Common myeloid progenitor, CD34-positive (primary cell): ENCODE results near the gene LRRC47.

Experiments
- CTCF ChIA-PET: fragments of 350-600 bp; sonication (Branson Sonifier 250); formaldehyde crosslinking; loops from one replicate; lab custom pipeline; 2021; ENCODE audit warnings: antibody characterized with exemption; lab: Charles Lee
- POLR2A ChIA-PET: fragments of 350-600 bp; sonication (Branson Sonifier 250); formaldehyde crosslinking; loops from one replicate; lab custom pipeline; 2021; ENCODE audit warnings: antibody characterized with exemption; lab: Charles Lee
- DNase-seq, 3 donors: peaks; one replicate each; pipeline versions ENCODE4 v3.0.0 to v3.0.0-alpha.2; 2013
- H3K27ac ChIP-seq, 2 experiments: 1 replicate in 1 of 2; 2 replicates in 1 of 2; pipeline ENCODE4 v1.7.0; 2013; ENCODE audit warnings: inconsistent platforms in 2 of 2, low read length in 2 of 2, mild to moderate bottlenecking in 2 of 2, low read depth in 1 of 2, moderate library complexity in 1 of 2; ENCODE audit not compliant: severe bottlenecking in 2 of 2, insufficient read depth in 1 of 2, poor library complexity in 1 of 2
- H3K27me3 ChIP-seq, 5 experiments: replicated peaks in 2 of 5; 1 replicate in 3 of 5; 2 replicates in 2 of 5; pipeline versions ENCODE4 v1.6.1 to v1.7.0; 2013; ENCODE audit warnings: low read length in 4 of 5, mild to moderate bottlenecking in 2 of 5, moderate library complexity in 2 of 5, inconsistent platforms in 1 of 5; ENCODE audit not compliant: insufficient read depth in 5 of 5, control insufficient read depth in 4 of 5
- H3K36me3 ChIP-seq, 4 experiments: 1 replicate in 2 of 4; 2 replicates in 2 of 4; pipeline versions ENCODE4 v1.6.1 to v1.7.0; 2013; ENCODE audit warnings: low read length in 3 of 4, control low read depth in 1 of 4, mild to moderate bottlenecking in 1 of 4; ENCODE audit not compliant: control insufficient read depth in 4 of 4, insufficient read depth in 4 of 4
- H3K4me1 ChIP-seq, 4 experiments: 1 replicate in 3 of 4; 2 replicates in 1 of 4; pipeline versions ENCODE4 v1.6.1 to v1.7.1; 2013; ENCODE audit warnings: low read length in 3 of 4, mild to moderate bottlenecking in 3 of 4, control low read depth in 1 of 4, inconsistent platforms in 1 of 4, moderate library complexity in 1 of 4; ENCODE audit not compliant: control insufficient read depth in 4 of 4, insufficient read depth in 4 of 4; ENCODE audit errors: control extremely low read depth in 1 of 4
- H3K4me3 ChIP-seq, 7 experiments: 1 replicate in 4 of 7; 2 replicates in 3 of 7; pipeline versions ENCODE4 v1.5.1 to v1.7.0; 2013; ENCODE audit warnings: mild to moderate bottlenecking in 7 of 7, low read length in 6 of 7, moderate library complexity in 6 of 7, inconsistent platforms in 2 of 7, low read depth in 2 of 7, control low read depth in 1 of 7; ENCODE audit not compliant: insufficient read depth in 4 of 7, control insufficient read depth in 1 of 7; ENCODE audit errors: extremely low read depth in 1 of 7
- H3K9me3 ChIP-seq, 5 experiments: 1 replicate in 4 of 5; 2 replicates in 1 of 5; pipeline versions ENCODE4 v1.6.1 to v1.7.1; 2013; ENCODE audit warnings: low read length in 4 of 5, mild to moderate bottlenecking in 2 of 5, inconsistent platforms in 1 of 5, low read depth in 1 of 5, moderate library complexity in 1 of 5; ENCODE audit not compliant: control insufficient read depth in 4 of 5, insufficient read depth in 2 of 5; ENCODE audit errors: control extremely low read depth in 1 of 5
- WGBS: methylation state at CpG from one replicate; pipeline ENCODE4 v1.1.5; 2013; ENCODE audit not compliant: insufficient coverage; 5-methylcytosine and 5-hydroxymethylcytosine counted together

LRRC47 gene

DNA sequence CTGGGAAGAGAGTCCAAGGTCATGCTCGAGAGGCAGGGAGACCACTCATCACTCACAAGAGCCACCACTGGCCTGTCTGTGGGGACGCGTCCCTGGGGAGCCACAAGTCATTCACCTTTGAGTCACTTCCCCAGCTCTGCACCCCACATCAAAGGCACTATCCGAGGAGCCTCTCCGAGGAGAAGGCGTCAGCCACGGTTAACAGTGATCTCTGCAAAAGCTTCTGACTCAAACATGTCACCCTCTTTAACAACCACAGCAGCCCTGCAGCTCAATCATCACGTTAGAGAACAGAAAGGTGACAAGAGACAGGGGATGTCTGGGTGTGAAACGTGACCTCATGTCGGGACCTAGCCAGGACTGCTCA lies 9.0 kb downstream of the LRRC47 start:
- no peaks in the 10 kb centered on the region for H3K9me3 ChIP-seq
- no peaks in the 10 kb centered on the region for H3K27me3 ChIP-seq
- peaks cover 0 to 87% (median 59%) of the 10 kb centered on the region in 4 experiments for H3K36me3 ChIP-seq
- H3K4me1 ChIP-seq: no peaks in the 10 kb centered on the region
- no peak for DNase-seq
- no peak overlapping the region for H3K27ac ChIP-seq
- no peak overlapping the region for H3K4me3 ChIP-seq
- WGBS: over 99% methylated on average over 8 of the region's 10 CpGs
- CTCF ChIA-PET: interaction anchor here (1.0 kb wide), 1 partner anchor 12 kb away, joined by 3 read pairs; no protein-coding TSS in a partner anchor
- POLR2A ChIA-PET: no interaction called here

DNA sequence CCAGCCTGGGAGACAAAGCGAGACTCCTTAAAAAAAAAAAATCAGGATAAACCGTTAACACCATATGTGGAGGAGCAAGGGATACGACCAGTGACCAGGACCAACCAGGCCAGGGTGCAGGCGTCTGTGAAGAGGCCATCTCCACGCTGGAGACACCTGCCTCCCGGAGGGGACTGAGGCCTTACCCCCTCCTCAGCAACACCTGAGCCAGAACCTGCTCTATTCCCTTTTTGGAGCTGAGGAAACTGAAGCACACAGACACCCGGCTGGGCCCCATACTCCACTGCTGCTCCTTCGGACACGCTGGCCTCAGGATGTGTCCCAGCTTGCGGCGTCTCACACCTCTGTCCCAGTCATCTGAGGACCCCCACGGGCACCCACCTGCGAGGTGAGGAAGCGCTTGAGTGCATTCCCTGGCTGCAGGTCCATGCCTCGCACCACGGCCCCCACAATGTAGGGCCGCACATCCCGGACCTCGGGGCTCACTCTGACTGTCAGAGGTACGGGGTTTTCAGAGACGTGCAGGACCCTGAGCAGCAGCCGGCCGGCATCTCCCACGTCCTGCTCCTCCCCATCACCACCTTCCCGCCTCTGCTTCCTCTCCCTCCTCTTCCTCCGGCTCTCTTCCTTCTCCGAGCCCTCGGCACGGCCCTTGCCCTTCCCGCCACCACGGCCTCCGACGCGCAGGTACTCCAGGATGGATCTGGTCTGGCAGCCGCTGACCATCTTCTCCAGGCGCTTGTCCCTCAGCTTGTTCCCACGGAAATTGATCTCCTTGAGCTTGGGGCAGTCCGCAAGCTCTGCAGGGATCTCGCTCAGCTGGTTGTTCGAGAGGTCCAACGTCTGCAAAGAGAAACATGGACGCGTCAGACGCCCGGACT lies 9.6 kb downstream of the LRRC47 start:
- no peaks in the 10 kb centered on the region for H3K4me1 ChIP-seq
- H3K36me3 ChIP-seq: peaks cover 0 to 87% (median 62%) of the 10 kb centered on the region in 4 experiments
- WGBS: 99% methylated on average over 43 of the region's 45 CpGs
- H3K4me3 ChIP-seq: no peak overlapping the region
- H3K27me3 ChIP-seq: no peaks in the 10 kb centered on the region
- no peak for DNase-seq
- ChIA-PET CTCF (interaction anchor here (1.0 kb wide), 1 partner anchor 11 kb away, joined by 3 read pairs; no protein-coding TSS in a partner anchor), POLR2A (no interaction called here)
- H3K9me3 ChIP-seq: no peaks in the 10 kb centered on the region
- H3K27ac ChIP-seq: no peak overlapping the region

DNA sequence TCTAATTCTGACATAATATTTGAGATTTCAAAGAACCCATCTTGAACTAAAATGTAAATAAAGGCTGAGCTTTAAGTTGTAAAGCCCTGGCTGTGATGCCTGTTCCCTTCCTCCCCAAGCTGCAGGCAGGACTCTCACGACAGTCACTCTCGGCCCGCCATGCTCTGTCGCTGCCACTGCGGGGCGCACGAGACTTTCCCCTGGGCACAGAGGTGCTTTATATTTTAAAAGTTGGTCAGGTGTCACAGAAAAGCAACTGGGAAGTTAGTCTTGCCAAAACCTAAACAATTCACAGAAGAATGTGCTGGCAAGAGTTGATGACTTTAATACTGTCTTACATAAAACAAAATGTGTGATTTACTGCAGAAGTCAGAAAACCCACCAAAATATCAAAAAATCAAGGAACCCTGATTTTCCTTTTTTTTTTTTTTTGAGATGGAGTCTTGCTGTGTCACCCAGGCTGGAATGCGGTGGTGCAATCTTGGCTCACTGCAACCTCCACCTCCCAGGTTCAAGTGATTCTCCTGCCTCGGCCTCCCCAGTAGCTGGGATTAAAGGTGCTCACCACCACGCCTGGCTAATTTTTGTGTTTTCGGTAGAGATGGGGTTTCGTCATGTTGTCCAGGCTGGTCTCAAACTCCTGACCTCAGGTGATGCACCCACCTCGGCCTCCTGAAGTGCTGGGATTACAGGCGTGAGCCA lies 10.7 kb downstream of the LRRC47 start:
- 97% methylated on average over 7 of the region's 14 CpGs for WGBS
- Histone ChIP-seq H3K9me3 (no peaks in the 10 kb centered on the region), H3K4me1 (no peaks in the 10 kb centered on the region), H3K4me3 (no peak overlapping the region), H3K27ac (no peak overlapping the region), H3K27me3 (no peaks in the 10 kb centered on the region), H3K36me3 (peaks cover 0 to 92% (median 68%) of the 10 kb centered on the region in 4 experiments)
- ChIA-PET CTCF (interaction anchor here (0.6 to 1.7 kb wide), 3 partner anchors 8 to 1887 kb away, joined by 3 to 6 read pairs (median 3); no protein-coding TSS in a partner anchor), POLR2A (no interaction called here)
- peak in 2 of 3 donors; percentile 24 to 27 for DNase-seq

DNA sequence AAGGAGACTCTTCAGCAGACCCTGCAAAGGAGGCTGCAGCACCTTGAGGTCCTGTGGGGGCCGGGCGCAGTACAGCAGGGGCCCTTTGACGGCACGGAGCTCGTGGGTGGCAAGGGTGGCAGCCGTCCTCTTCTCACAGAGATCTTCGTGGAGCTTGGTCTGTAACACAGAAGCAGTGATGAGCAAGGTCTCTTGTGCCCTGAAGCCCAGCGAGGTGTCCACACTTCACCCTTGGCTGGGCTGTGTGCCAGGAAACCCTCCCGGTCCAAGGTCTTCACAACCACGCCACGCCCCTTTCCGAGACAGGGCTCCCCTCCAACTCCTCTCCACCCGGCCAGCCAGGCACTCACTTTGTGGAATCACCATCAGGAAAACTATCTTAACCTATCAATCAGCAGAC lies 11.3 kb downstream of the LRRC47 start:
- POLR2A ChIA-PET: no interaction called here
- WGBS: 96% methylated on average over 12 of the region's 13 CpGs
- no peaks in the 10 kb centered on the region for H3K9me3 ChIP-seq
- H3K4me3 ChIP-seq: no peak overlapping the region
- CTCF ChIA-PET: interaction anchor here (0.6 to 1.7 kb wide), 3 partner anchors 9 to 1886 kb away, joined by 3 to 6 read pairs (median 3); no protein-coding TSS in a partner anchor
- DNase-seq: no peak
- no peaks in the 10 kb centered on the region for H3K27me3 ChIP-seq
- no peak overlapping the region for H3K27ac ChIP-seq
- H3K4me1 ChIP-seq: no peaks in the 10 kb centered on the region
- peaks cover 0 to 92% (median 72%) of the 10 kb centered on the region in 4 experiments for H3K36me3 ChIP-seq

DNA sequence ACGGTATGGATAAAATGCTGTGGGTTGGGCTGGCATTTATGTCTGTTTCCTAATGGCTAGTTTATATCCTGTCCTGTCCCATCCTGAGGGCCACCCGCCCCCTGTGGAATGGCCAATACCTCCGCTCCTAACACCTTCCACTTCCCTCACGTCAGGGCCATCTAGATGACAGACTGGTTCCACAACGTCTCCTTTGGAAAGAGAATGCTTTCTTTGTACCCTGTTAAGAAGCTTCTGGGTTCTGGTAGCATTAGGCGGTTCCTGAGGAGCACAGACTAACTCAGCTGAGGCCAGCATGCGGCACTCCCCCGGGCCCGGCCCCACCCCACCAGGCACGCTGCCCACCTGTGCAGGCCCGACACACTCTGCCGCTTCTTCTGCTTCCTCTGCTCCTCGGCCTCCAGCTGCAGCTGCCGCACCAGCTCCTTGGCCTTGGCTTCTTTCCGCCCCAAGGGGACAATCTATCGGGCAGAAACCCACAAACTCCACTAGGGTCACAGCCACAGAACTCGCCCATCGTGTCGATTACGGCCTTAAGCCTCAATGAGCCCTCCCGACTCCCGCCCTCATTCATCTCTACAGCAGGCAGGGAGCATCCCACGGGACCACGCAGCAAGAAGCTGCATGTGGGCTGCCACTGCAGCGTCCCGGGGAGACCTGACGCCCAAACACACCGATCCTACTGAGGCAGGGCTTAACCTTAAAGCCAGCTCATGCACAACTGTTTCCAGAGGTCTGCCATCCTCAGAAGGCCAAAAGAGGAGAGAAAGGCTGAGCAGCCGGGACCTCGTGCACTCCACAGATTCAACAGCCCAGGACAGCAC lies 12.4 kb downstream of the LRRC47 start:
- Histone ChIP-seq H3K4me1 (no peaks in the 10 kb centered on the region), H3K27ac (no peak overlapping the region), H3K9me3 (no peaks in the 10 kb centered on the region), H3K27me3 (no peaks in the 10 kb centered on the region), H3K4me3 (no peak overlapping the region), H3K36me3 (peaks cover 0 to 93% (median 78%) of the 10 kb centered on the region in 4 experiments)
- ChIA-PET POLR2A (no interaction called here), CTCF (interaction anchor here (0.9 to 1.7 kb wide), 2 partner anchors 10 kb away, joined by 3 to 6 read pairs; no protein-coding TSS in a partner anchor)
- no peak for DNase-seq
- WGBS: 95% methylated on average over 28 of the region's 30 CpGs

DNA sequence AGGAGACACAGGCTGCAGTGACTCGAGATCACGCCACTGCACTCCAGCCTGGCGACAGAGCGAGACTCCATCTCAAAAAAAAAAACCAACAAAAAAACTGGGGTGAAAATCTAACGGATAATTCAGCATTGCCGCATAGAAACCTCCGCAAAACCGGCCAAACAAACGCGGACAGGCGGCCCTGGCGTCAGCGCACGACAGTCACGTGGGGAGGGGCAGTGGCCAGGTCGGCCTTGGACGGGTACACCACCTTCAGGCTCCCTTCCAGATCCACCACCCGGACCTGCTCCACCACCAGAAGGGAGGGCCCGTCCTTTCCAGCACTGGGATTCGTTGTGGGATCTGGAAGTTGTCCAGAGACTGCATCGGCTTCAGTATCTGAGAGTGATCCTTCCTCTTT lies 15.4 kb downstream of the LRRC47 start:
- no peak for DNase-seq
- H3K9me3 ChIP-seq: no peaks in the 10 kb centered on the region
- WGBS: 96% methylated on average over 18 of the region's 21 CpGs
- CTCF ChIA-PET: no interaction called here
- H3K36me3 ChIP-seq: peaks cover 0 to 73% (median 59%) of the 10 kb centered on the region in 4 experiments
- peaks cover 0 to 5% (median 3%) of the 10 kb centered on the region in 4 experiments for H3K4me1 ChIP-seq
- POLR2A ChIA-PET: no interaction called here
- no peaks in the 10 kb centered on the region for H3K27me3 ChIP-seq
- H3K27ac ChIP-seq: no peak overlapping the region
- H3K4me3 ChIP-seq: no peak overlapping the region
